Measurements from ENCODE around the gene XCL1. TPM values are rescaled to one million over a fixed set of nuclear protein-coding genes. Genes with fewer than 3 reads are reported as not detected.

Gene XCL1
- total and polyA plus RNA-seq, 2 experiments from 2014 or later: not detected

GRCh38 chr1:168551688-168552087 is 24.7 kb upstream of the XCL1 start:
- H3K79me2 ChIP-seq (ENCODE audit: insufficient read depth): no peaks in the 10 kb centered on the region
- H3K9ac ChIP-seq: no peak overlapping the region
- H3K27ac ChIP-seq: no peak overlapping the region
- no peak overlapping the region for H3K4me3 ChIP-seq
- H3F3A ChIP-seq (ENCODE audit: insufficient read depth): no peaks in the 10 kb centered on the region
- no peaks in the 10 kb centered on the region for H3K9me2 ChIP-seq (ENCODE audit: insufficient read depth)
- no peak for DNase-seq
- H3K4me2 ChIP-seq (ENCODE audit: unreplicated experiment): no peak overlapping the region
- no peaks in the 10 kb centered on the region for H4K20me1 ChIP-seq (ENCODE audit: insufficient read depth)
- H2AFZ ChIP-seq: no peak overlapping the region
- WGBS, 2 experiments (ENCODE audit: low coverage in 1 of 2, low lambda C conversion rate in 2 of 2, missing lambda C conversion rate in 2 of 2): 70 to 73% methylated on average over 4 of the region's 4 CpGs
- H3K9me3 ChIP-seq (ENCODE audit: low read depth): no peaks in the 10 kb centered on the region
- H3K4me1 ChIP-seq (ENCODE audit: insufficient read depth): no peaks in the 10 kb centered on the region; the same call in 1 of the 2 replicates
- H3K27me3 ChIP-seq (replicated peaks; ENCODE audit: insufficient read depth): no peaks in the 10 kb centered on the region; the same call in 1 of the 2 replicates
- in situ Hi-C loops (cut with MboI): no loop called here
- TF ChIP-seq EZH2 (IDR thresholded peaks at IDR 0.05; ENCODE audit: insufficient read depth, poor library complexity, severe bottlenecking) (no peak), EZH2phosphoT487 (IDR thresholded peaks at IDR 0.05; ENCODE audit: insufficient read depth, low read depth) (no peak)
- no peaks in the 10 kb centered on the region for H3K36me3 ChIP-seq (ENCODE audit: low read depth)

- H3F3A ChIP-seq (ENCODE audit: insufficient read depth): peaks cover 10% of the 10 kb centered on the region
- H4K20me1 ChIP-seq (ENCODE audit: insufficient read depth): no peaks in the 10 kb centered on the region
- H3K9me2 ChIP-seq (ENCODE audit: insufficient read depth): no peaks in the 10 kb centered on the region
- no peak for TF ChIP-seq EZH2 (IDR thresholded peaks at IDR 0.05; ENCODE audit: insufficient read depth, poor library complexity, severe bottlenecking)
- no peak for TF ChIP-seq EZH2phosphoT487 (IDR thresholded peaks at IDR 0.05; ENCODE audit: insufficient read depth, low read depth)
- H3K36me3 ChIP-seq (ENCODE audit: low read depth): no peaks in the 10 kb centered on the region
- no peaks in the 10 kb centered on the region for H3K9me3 ChIP-seq (ENCODE audit: low read depth)
- no peaks in the 10 kb centered on the region; the same call in 1 of the 2 replicates for H3K27me3 ChIP-seq (replicated peaks; ENCODE audit: insufficient read depth)
- DNase-seq: no peak
- H3K4me3 ChIP-seq: no peak overlapping the region
- H3K4me2 ChIP-seq (ENCODE audit: unreplicated experiment): no peak overlapping the region
- WGBS, 2 experiments (ENCODE audit: low coverage in 1 of 2, low lambda C conversion rate in 2 of 2, missing lambda C conversion rate in 2 of 2): 85 to 86% methylated on average over 6 of the region's 6 CpGs
- no peak overlapping the region for H3K27ac ChIP-seq
- no peak overlapping the region for H2AFZ ChIP-seq
- in situ Hi-C loops (cut with MboI): no loop called here
- no peak overlapping the region for H3K9ac ChIP-seq
- peaks cover 11% of the 10 kb centered on the region for H3K4me1 ChIP-seq (ENCODE audit: insufficient read depth)
- no peaks in the 10 kb centered on the region for H3K79me2 ChIP-seq (ENCODE audit: insufficient read depth)
These were observed 23.4 kb upstream of the XCL1 start for GRCh38 chr1:168552961-168553360.

- no peak overlapping the region for H3K9ac ChIP-seq
- no peak overlapping the region for H3K4me3 ChIP-seq
- H3K27ac ChIP-seq: no peak overlapping the region
- no peaks in the 10 kb centered on the region for H3K36me3 ChIP-seq (ENCODE audit: low read depth)
- H3K79me2 ChIP-seq (ENCODE audit: insufficient read depth): no peaks in the 10 kb centered on the region
- 0 out of 2 replicates have a peak, but pooled peaks cover 2% of the 10 kb centered on the region for H3K9me2 ChIP-seq (ENCODE audit: insufficient read depth)
- in situ Hi-C loops (cut with MboI): no loop called here
- H3K4me1 ChIP-seq (ENCODE audit: insufficient read depth): peaks cover 16% of the 10 kb centered on the region
- no peaks in the 10 kb centered on the region for H4K20me1 ChIP-seq (ENCODE audit: insufficient read depth)
- H3F3A ChIP-seq (ENCODE audit: insufficient read depth): peaks cover 14% of the 10 kb centered on the region
- no peak for DNase-seq
- no peak for TF ChIP-seq EZH2 (IDR thresholded peaks at IDR 0.05; ENCODE audit: insufficient read depth, poor library complexity, severe bottlenecking)
- no peak for TF ChIP-seq EZH2phosphoT487 (IDR thresholded peaks at IDR 0.05; ENCODE audit: insufficient read depth, low read depth)
- WGBS, 2 experiments (ENCODE audit: low coverage in 1 of 2, low lambda C conversion rate in 2 of 2, missing lambda C conversion rate in 2 of 2): 75 to 79% methylated on average over 5 of the region's 5 CpGs
- H3K27me3 ChIP-seq (replicated peaks; ENCODE audit: insufficient read depth): no peaks in the 10 kb centered on the region
- H3K9me3 ChIP-seq (ENCODE audit: low read depth): no peaks in the 10 kb centered on the region
- H3K4me2 ChIP-seq (ENCODE audit: unreplicated experiment): no peak overlapping the region
- no peak overlapping the region for H2AFZ ChIP-seq
These were observed 22.5 kb upstream of the XCL1 start for GRCh38 chr1:168553680-168554553.

GRCh38 chr1:168554603-168555483 is 21.6 kb upstream of the XCL1 start:
- H3K9ac ChIP-seq: no peak overlapping the region
- no peaks in the 10 kb centered on the region for H3K36me3 ChIP-seq (ENCODE audit: low read depth)
- H3K79me2 ChIP-seq (ENCODE audit: insufficient read depth): no peaks in the 10 kb centered on the region
- TF ChIP-seq EZH2 (IDR thresholded peaks at IDR 0.05; ENCODE audit: insufficient read depth, poor library complexity, severe bottlenecking): no peak
- TF ChIP-seq EZH2phosphoT487 (IDR thresholded peaks at IDR 0.05; ENCODE audit: insufficient read depth, low read depth): no peak
- H4K20me1 ChIP-seq (ENCODE audit: insufficient read depth): no peaks in the 10 kb centered on the region
- no peak overlapping the region for H3K27ac ChIP-seq
- no peak overlapping the region for H3K4me2 ChIP-seq (ENCODE audit: unreplicated experiment)
- no peak for DNase-seq
- WGBS, 2 experiments (ENCODE audit: low coverage in 1 of 2, low lambda C conversion rate in 2 of 2, missing lambda C conversion rate in 2 of 2): 81 to 87% methylated on average over 5 of the region's 5 CpGs
- in situ Hi-C loops (cut with MboI): no loop called here
- peaks cover 14% of the 10 kb centered on the region for H3F3A ChIP-seq (ENCODE audit: insufficient read depth)
- H3K27me3 ChIP-seq (replicated peaks; ENCODE audit: insufficient read depth): no peaks in the 10 kb centered on the region
- H2AFZ ChIP-seq: no peak overlapping the region
- H3K9me3 ChIP-seq (ENCODE audit: low read depth): no peaks in the 10 kb centered on the region
- no peak overlapping the region for H3K4me3 ChIP-seq
- H3K9me2 ChIP-seq (ENCODE audit: insufficient read depth): peaks cover 11% of the 10 kb centered on the region; the same call in 1 of the 2 replicates
- H3K4me1 ChIP-seq (ENCODE audit: insufficient read depth): peaks cover 16% of the 10 kb centered on the region
